Body of pancreas (tissue), 4 donors: Measurements from ENCODE around the gene JMJD8.

Source experiments
- CTCF ChIP-seq, 7 experiments: fragments of 450-650 bp in 4 of 7; fragments of 200-600 bp in 3 of 7; sonication (generic) in 3 of 7; IDR thresholded peaks; one replicate each; pipeline ENCODE4 v1.5.1; 2016 to 2019; ENCODE audit warnings: antibody characterized with exemption in 7 of 7
- POLR2A ChIP-seq, 3 donors: fragments of 450-650 bp; IDR thresholded peaks; one replicate each; pipeline ENCODE4 v1.6.1; 2016; ENCODE audit warnings: antibody characterized with exemption in 3 of 3, mild to moderate bottlenecking in 2 of 3

GRCh38 chr16:728890-729744 lies 45.0 kb upstream of the JMJD8 start:
- TF ChIP-seq CTCF (IDR thresholded peaks at IDR 0.05) (no peak), POLR2A (IDR thresholded peaks at IDR 0.05) (no peak)
